Neural cell (in vitro differentiated cells): ENCODE results near the gene KRTAP10-1.

Experiments
- EP300 ChIP-seq: fragments of 450-650 bp; conservative IDR thresholded peaks from 2 replicates; pipeline ENCODE4 v1.6.1; 2014; ENCODE audit warnings: antibody characterized with exemption, mild to moderate bottlenecking, moderate library complexity; ENCODE audit not compliant: poor library complexity, severe bottlenecking
- MXI1 ChIP-seq: fragments of 450-650 bp; conservative IDR thresholded peaks from 2 replicates; pipeline ENCODE4 v1.6.1; 2014; ENCODE audit warnings: antibody characterized with exemption, mild to moderate bottlenecking; ENCODE audit not compliant: poor library complexity, severe bottlenecking
- SMC3 ChIP-seq: fragments of 450-650 bp; conservative IDR thresholded peaks from 2 replicates; pipeline ENCODE4 v1.6.1; 2014; ENCODE audit warnings: antibody characterized with exemption, mild to moderate bottlenecking, moderate library complexity; ENCODE audit not compliant: poor library complexity
- TF ChIP-seq, protein P1 (sequence below): IDR thresholded peaks from 2 replicates; pipeline ENCODE4 v1.6.1; 2012; ENCODE audit warnings: borderline replicate concordance
- TF ChIP-seq, protein P2 (sequence below): fragments of 450-650 bp; IDR thresholded peaks from 2 replicates; pipeline ENCODE4 v1.5.1; 2014; ENCODE audit warnings: antibody characterized with exemption, mild to moderate bottlenecking, moderate library complexity; ENCODE audit not compliant: poor library complexity, severe bottlenecking

DNA sequence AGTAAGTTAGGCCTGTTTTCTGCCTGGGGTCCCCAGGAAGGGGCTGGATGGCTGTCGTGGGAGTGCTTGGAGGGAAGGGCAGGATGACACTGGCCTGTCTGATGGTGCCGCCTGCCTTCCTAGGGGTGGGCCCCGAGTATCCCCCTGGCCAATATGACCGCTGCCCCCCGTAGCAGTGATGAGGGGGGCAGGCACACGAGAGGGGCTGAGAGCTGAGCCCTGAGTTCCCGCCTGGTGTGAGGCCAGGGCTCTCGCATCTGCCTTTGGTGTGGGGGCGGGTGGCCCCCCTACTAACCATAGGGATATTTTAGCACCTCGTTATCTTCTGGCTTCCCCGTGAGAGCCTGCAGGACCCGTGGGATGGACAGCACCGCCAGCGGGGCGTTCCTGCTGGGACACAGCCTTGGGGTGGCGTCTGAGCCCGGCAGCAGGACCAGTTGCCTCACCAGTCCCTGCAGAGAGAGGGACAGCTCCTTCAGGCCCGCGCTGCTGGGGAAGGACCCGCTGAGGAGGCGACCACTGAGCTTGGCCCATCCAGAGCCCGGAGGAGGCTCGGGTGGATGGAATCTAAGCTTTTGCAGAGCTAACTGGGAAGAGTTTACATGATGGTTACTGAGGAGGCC lies 10.4 kb downstream of the KRTAP10-1 start:
- TF ChIP-seq, protein P1, sequence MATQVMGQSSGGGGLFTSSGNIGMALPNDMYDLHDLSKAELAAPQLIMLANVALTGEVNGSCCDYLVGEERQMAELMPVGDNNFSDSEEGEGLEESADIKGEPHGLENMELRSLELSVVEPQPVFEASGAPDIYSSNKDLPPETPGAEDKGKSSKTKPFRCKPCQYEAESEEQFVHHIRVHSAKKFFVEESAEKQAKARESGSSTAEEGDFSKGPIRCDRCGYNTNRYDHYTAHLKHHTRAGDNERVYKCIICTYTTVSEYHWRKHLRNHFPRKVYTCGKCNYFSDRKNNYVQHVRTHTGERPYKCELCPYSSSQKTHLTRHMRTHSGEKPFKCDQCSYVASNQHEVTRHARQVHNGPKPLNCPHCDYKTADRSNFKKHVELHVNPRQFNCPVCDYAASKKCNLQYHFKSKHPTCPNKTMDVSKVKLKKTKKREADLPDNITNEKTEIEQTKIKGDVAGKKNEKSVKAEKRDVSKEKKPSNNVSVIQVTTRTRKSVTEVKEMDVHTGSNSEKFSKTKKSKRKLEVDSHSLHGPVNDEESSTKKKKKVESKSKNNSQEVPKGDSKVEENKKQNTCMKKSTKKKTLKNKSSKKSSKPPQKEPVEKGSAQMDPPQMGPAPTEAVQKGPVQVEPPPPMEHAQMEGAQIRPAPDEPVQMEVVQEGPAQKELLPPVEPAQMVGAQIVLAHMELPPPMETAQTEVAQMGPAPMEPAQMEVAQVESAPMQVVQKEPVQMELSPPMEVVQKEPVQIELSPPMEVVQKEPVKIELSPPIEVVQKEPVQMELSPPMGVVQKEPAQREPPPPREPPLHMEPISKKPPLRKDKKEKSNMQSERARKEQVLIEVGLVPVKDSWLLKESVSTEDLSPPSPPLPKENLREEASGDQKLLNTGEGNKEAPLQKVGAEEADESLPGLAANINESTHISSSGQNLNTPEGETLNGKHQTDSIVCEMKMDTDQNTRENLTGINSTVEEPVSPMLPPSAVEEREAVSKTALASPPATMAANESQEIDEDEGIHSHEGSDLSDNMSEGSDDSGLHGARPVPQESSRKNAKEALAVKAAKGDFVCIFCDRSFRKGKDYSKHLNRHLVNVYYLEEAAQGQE = no peak
- TF ChIP-seq SMC3 (no peak), EP300 (no peak), MXI1 (no peak)
- TF ChIP-seq, protein P2, sequence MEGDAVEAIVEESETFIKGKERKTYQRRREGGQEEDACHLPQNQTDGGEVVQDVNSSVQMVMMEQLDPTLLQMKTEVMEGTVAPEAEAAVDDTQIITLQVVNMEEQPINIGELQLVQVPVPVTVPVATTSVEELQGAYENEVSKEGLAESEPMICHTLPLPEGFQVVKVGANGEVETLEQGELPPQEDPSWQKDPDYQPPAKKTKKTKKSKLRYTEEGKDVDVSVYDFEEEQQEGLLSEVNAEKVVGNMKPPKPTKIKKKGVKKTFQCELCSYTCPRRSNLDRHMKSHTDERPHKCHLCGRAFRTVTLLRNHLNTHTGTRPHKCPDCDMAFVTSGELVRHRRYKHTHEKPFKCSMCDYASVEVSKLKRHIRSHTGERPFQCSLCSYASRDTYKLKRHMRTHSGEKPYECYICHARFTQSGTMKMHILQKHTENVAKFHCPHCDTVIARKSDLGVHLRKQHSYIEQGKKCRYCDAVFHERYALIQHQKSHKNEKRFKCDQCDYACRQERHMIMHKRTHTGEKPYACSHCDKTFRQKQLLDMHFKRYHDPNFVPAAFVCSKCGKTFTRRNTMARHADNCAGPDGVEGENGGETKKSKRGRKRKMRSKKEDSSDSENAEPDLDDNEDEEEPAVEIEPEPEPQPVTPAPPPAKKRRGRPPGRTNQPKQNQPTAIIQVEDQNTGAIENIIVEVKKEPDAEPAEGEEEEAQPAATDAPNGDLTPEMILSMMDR = no peak
